Neutrophil (primary cell): ENCODE results near the gene ZNF629.

ENCODE experiments used
- H3K27ac ChIP-seq: fragments of 200-600 bp; sonication (generic); 2 replicates; pipeline ENCODE4 v1.5.1; 2016; ENCODE audit warnings: mild to moderate bottlenecking, moderate library complexity
- H3K27me3 ChIP-seq: fragments of 200-600 bp; sonication (generic); 2 replicates; pipeline ENCODE4 v1.6.0; 2016; ENCODE audit warnings: mild to moderate bottlenecking
- H3K36me3 ChIP-seq: fragments of 200-600 bp; sonication (generic); 2 replicates; pipeline ENCODE4 v1.5.1; 2017
- H3K4me1 ChIP-seq, 2 experiments: fragments of 200-600 bp in 1 of 2; sonication (generic) in 1 of 2; 1 replicate in 1 of 2; 2 replicates in 1 of 2; pipeline versions ENCODE4 v1.5.1 to v1.6.1; 2013 to 2016; ENCODE audit warnings: low read depth in 1 of 2, low read length in 1 of 2, mild to moderate bottlenecking in 1 of 2, moderate library complexity in 1 of 2; ENCODE audit not compliant: control insufficient read depth in 1 of 2, insufficient read depth in 1 of 2
- H3K4me3 ChIP-seq, 2 experiments: fragments of 200-600 bp in 1 of 2; sonication (generic) in 1 of 2; 1 replicate in 1 of 2; 2 replicates in 1 of 2; pipeline ENCODE4 v1.5.1; 2013 to 2016; ENCODE audit warnings: low read depth in 1 of 2, low read length in 1 of 2, mild to moderate bottlenecking in 1 of 2, moderate library complexity in 1 of 2
- H3K9me3 ChIP-seq: fragments of 200-600 bp; sonication (generic); 2 replicates; pipeline ENCODE4 v1.5.1; 2016
- TF ChIP-seq, protein P1 (sequence below): fragments of 200-600 bp; sonication (generic); IDR thresholded peaks from 2 replicates; pipeline ENCODE4 v1.5.1; 2016; ENCODE audit warnings: antibody characterized with exemption

Gene ZNF629

DNA sequence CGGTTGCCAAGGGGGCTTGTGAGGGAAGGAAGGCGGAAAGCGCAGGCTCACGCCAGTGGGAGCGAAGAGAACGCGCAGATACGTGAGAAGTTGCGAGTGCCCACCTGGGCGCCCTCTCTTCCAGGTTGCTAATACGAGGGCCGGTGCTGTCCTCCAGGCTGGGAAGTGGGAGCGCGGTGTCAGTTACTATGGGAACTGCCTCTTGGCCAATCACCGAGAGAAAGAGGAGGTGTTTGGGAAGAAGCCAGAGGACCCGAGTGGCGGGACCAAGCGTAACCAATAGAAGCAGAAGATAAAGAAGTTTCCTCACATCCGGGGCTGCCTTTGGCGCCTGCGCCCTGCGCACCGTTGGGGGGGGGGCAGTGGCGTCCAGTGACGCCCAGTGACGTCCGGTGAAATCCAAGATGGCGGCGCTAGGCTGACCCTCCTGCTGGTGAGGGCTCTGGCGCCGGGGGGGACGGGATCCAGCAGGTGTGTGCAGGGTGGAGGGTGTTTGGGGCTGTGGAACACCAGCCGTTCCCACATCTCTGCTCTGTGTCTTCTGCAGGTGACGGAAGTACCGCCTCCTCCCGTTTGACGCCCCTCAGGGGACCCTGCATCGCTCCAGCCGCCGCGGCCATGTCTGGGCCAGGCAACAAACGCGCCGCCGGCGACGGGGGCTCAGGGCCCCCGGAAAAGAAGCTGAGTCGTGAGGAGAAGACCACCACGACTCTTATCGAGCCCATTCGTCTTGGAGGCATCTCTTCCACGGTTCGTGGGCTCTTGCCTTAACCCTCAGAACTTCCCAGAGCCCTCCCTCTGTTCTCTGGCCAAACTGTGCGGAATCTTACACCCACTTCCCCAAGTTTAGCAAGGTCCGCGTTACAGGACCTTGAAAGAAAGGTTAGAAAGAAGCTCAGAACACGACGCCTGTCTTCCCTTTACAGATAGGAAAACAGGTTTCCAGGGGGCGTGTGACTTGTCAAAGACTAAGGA, 24.8 kb downstream of the ZNF629 start, which contains the start of the genes CFAP119 and RNF40:
CFAP119 (minus strand) TSS at position 135 of the 975 bp plus-strand sequence. CDS start 314 bp downstream, outside the sequence.
RNF40 (plus strand) TSS at position 395 of the 975 bp plus-strand sequence; CDS start at position 619, 224 bp downstream.
- Histone ChIP-seq H3K27ac (peak within 1 kb of the TSS; percentile 99), H3K9me3 (no peaks in the 10 kb centered on the region), H3K27me3 (no peaks in the 10 kb centered on the region), H3K36me3 (peaks cover 48% of the 10 kb centered on the region), H3K4me3 (peak within 1 kb of the TSS; percentile 90 to 95), H3K4me1 (peaks cover 58 to 59% of the 10 kb centered on the region in 2 experiments)
- TF ChIP-seq, protein P1, sequence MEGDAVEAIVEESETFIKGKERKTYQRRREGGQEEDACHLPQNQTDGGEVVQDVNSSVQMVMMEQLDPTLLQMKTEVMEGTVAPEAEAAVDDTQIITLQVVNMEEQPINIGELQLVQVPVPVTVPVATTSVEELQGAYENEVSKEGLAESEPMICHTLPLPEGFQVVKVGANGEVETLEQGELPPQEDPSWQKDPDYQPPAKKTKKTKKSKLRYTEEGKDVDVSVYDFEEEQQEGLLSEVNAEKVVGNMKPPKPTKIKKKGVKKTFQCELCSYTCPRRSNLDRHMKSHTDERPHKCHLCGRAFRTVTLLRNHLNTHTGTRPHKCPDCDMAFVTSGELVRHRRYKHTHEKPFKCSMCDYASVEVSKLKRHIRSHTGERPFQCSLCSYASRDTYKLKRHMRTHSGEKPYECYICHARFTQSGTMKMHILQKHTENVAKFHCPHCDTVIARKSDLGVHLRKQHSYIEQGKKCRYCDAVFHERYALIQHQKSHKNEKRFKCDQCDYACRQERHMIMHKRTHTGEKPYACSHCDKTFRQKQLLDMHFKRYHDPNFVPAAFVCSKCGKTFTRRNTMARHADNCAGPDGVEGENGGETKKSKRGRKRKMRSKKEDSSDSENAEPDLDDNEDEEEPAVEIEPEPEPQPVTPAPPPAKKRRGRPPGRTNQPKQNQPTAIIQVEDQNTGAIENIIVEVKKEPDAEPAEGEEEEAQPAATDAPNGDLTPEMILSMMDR: peak; percentile 21

DNA sequence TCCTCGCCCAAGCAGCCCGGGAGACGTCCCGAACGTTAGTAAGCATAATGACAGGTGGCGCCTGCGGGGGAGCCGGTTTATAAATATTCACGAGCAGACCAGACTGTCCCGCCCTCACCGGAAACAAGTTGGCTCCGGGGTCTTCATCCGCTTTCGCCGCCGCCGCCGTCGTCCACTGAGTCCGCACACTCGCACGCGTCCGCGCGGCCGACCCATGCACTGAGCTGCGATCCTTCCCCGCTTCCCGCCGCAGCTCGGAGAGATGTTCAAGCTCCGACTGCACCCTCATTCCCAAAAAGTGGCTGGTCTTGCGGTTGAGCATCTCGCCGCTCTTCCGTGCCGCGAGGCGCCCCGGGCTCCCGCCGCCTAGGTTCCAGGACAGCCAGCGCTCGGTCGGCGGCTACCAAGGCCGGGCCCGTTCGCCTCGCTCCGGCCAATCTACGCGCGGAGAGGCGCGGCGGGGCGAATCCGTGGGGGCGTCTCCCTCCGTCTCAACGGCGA, 25.5 kb downstream of the ZNF629 start:
- Histone ChIP-seq H3K27ac (peak overlapping the region; percentile 99), H3K36me3 (peaks cover 48% of the 10 kb centered on the region), H3K27me3 (no peaks in the 10 kb centered on the region), H3K9me3 (no peaks in the 10 kb centered on the region), H3K4me3 (peak overlapping the region; percentile 90 to 95), H3K4me1 (peaks cover 58 to 59% of the 10 kb centered on the region in 2 experiments)
- TF ChIP-seq, protein P1: no peak

DNA sequence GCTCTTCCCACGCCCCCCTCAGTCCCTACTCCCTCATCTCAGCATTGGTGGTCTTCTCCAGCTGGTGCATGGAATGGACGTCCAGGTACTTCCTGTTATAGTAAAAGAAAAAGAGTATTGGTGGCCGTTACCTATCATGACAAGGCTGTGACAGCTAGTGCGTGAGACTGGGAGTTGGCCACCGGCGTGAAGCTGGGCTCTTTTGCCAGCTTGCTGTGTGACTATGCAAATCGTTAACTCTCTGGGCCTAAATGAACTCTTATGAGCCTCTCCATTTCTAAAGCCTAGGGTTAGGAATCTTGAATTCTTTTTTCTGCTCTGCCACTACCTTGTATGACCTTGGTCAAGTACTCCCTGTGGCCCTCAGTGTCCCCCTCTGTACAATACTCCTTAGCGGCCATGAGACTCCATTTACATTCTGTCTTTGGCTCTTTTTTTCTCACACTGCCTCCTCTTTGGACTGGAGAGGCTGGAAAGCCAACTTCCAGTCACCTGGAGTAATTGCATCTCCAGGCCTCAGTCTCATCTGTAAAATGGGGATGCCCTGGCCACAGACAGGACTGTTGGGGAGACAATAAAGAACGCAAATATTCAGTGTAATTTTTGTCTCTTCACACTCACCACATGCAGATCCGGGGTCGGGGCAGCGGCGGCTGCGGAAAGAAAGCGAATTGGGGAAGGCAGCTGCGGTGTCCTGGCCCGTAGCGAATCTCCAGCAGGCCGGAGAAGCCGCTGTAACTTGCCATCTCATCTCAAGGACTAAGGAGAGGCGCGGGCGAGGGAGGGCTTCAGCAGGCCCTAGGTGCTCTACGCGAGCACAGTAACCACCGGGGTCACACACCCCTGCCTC, 26.2 kb downstream of the ZNF629 start:
- peak overlapping the region; percentile 99 for H3K27ac ChIP-seq
- peaks cover 58 to 59% of the 10 kb centered on the region in 2 experiments for H3K4me1 ChIP-seq
- no peaks in the 10 kb centered on the region for H3K27me3 ChIP-seq
- peaks cover 48% of the 10 kb centered on the region for H3K36me3 ChIP-seq
- peak overlapping the region; percentile 90 to 95 for H3K4me3 ChIP-seq
- TF ChIP-seq, protein P1: no peak
- H3K9me3 ChIP-seq: no peaks in the 10 kb centered on the region

DNA sequence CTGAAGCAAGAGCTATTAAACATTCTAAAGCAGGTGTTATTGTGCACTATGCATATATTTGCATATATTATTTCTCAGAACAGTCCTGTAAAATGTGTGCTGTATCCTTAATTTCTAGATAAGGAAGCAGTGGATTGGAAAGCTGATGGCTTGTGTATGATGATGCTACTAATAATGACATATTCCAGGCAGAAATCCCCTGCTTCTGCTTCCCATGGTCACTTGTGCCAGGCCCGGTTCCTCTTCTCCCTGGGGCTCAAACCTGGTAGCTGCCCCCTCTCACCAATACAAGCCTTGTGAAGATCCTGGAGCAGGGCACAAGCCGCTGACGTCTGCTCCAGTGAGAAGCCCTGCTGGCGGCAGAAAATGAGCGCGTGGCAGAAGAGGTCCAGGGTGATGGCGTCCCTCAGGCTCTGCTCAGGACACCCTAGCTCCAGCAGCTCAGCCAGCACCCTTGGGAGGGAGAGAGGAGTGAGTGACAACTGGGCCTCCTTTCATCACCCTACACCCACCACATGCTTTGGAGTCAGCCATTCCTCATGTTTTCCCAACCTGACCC, 26.9 kb downstream of the ZNF629 start:
- H3K4me1 ChIP-seq: peaks cover 58 to 59% of the 10 kb centered on the region in 2 experiments
- peak overlapping the region; percentile 90 to 95 for H3K4me3 ChIP-seq
- no peaks in the 10 kb centered on the region for H3K27me3 ChIP-seq
- no peaks in the 10 kb centered on the region for H3K9me3 ChIP-seq
- peaks cover 48% of the 10 kb centered on the region for H3K36me3 ChIP-seq
- H3K27ac ChIP-seq: peak overlapping the region; percentile 99
- TF ChIP-seq, protein P1: no peak
